Neuronal stem cell (in vitro differentiated cells): ENCODE results near the gene POU2AF1.

ENCODE experiments used
- DNase-seq: peaks from one replicate; pipeline ENCODE4 v3.0.0-alpha.2; 2013; ENCODE audit warnings: low spot score
- H2AFZ ChIP-seq: one replicate; pipeline ENCODE4 v1.6.1; 2013; ENCODE audit warnings: mild to moderate bottlenecking, low read length, inconsistent platforms
- H2AK5ac ChIP-seq: 2 replicates; pipeline ENCODE4 v1.6.1; 2013; ENCODE audit warnings: low read depth, mild to moderate bottlenecking, inconsistent platforms, low read length, moderate library complexity, mixed read lengths
- H2BK120ac ChIP-seq: 2 replicates; pipeline ENCODE4 v1.6.1; 2013; ENCODE audit warnings: low read depth, mild to moderate bottlenecking, inconsistent platforms, low read length, moderate library complexity, mixed read lengths
- H2BK12ac ChIP-seq: one replicate; pipeline ENCODE4 v1.6.1; 2013; ENCODE audit warnings: low read length, inconsistent platforms
- H2BK15ac ChIP-seq: 2 replicates; pipeline ENCODE4 v1.6.1; 2013; ENCODE audit warnings: mild to moderate bottlenecking, low read length, inconsistent platforms, mixed read lengths
- H2BK5ac ChIP-seq: one replicate; pipeline ENCODE4 v1.6.1; 2013; ENCODE audit warnings: inconsistent platforms, mild to moderate bottlenecking, low read length, moderate library complexity
- H3K14ac ChIP-seq: one replicate; pipeline ENCODE4 v1.6.1; 2013; ENCODE audit warnings: low read length, inconsistent platforms
- H3K18ac ChIP-seq: 2 replicates; pipeline ENCODE4 v1.6.1; 2013; ENCODE audit warnings: low read length, inconsistent platforms
- H3K23ac ChIP-seq: 2 replicates; pipeline ENCODE4 v1.6.1; 2013; ENCODE audit warnings: low read depth, mild to moderate bottlenecking, mixed read lengths, low read length, inconsistent platforms; ENCODE audit not compliant: poor library complexity
- H3K27ac ChIP-seq: replicated peaks from 3 replicates; pipeline ENCODE4 v1.5.1; 2013; ENCODE audit warnings: low read length, inconsistent platforms
- H3K27me3 ChIP-seq, 3 experiments: 2 replicates each; pipeline ENCODE4 v1.6.1; 2013; ENCODE audit warnings: low read length in 3 of 3, mild to moderate bottlenecking in 2 of 3, inconsistent platforms in 1 of 3, low read depth in 1 of 3, mixed read lengths in 1 of 3, moderate library complexity in 1 of 3; ENCODE audit not compliant: control insufficient read depth in 3 of 3, insufficient read depth in 3 of 3
- H3K36me3 ChIP-seq, 2 donors: replicated peaks in 1 of 2; 2 replicates each; pipeline ENCODE4 v1.6.1; 2013; ENCODE audit warnings: low read length in 2 of 2; ENCODE audit not compliant: control insufficient read depth in 2 of 2, insufficient read depth in 2 of 2
- H3K4ac ChIP-seq: 2 replicates; pipeline ENCODE4 v1.6.1; 2013; ENCODE audit warnings: inconsistent platforms, mild to moderate bottlenecking, low read length, moderate library complexity
- H3K4me1 ChIP-seq, 2 donors: 1 replicate in 1 of 2; 2 replicates in 1 of 2; pipeline ENCODE4 v1.6.1; 2013; ENCODE audit warnings: low read length in 2 of 2, low read depth in 1 of 2; ENCODE audit not compliant: control insufficient read depth in 2 of 2, insufficient read depth in 1 of 2
- H3K4me2 ChIP-seq: one replicate; pipeline ENCODE4 v1.6.1; 2013; ENCODE audit warnings: mild to moderate bottlenecking, low read length, inconsistent platforms; ENCODE audit not compliant: insufficient read depth, poor library complexity, severe bottlenecking
- H3K4me3 ChIP-seq, 2 donors: 2 replicates each; pipeline ENCODE4 v1.5.1; 2013; ENCODE audit warnings: low read length in 2 of 2, mild to moderate bottlenecking in 2 of 2, inconsistent platforms in 1 of 2, moderate library complexity in 1 of 2
- H3K79me1 ChIP-seq: one replicate; pipeline ENCODE4 v1.6.1; 2013; ENCODE audit warnings: low read depth, mild to moderate bottlenecking, inconsistent platforms, low read length, moderate library complexity
- H3K9ac ChIP-seq: one replicate; pipeline ENCODE4 v1.6.1; 2013; ENCODE audit warnings: mild to moderate bottlenecking, low read depth, low read length, inconsistent platforms; ENCODE audit not compliant: poor library complexity
- H3K9me3 ChIP-seq, 2 donors: replicated peaks in 1 of 2; 2 replicates each; pipeline versions ENCODE3 to v1.6.1; 2013; ENCODE audit warnings: low read length in 2 of 2, mild to moderate bottlenecking in 2 of 2, inconsistent platforms in 1 of 2, low read depth in 1 of 2, mixed read lengths in 1 of 2, moderate library complexity in 1 of 2; ENCODE audit not compliant: control insufficient read depth in 2 of 2, insufficient read depth in 1 of 2
- H4K8ac ChIP-seq: one replicate; pipeline ENCODE4 v1.6.1; 2013; ENCODE audit warnings: low read depth, mild to moderate bottlenecking, inconsistent platforms, low read length, moderate library complexity
- H4K91ac ChIP-seq: one replicate; pipeline ENCODE4 v1.6.1; 2013; ENCODE audit warnings: low read length, low read depth, mild to moderate bottlenecking, inconsistent platforms; ENCODE audit not compliant: poor library complexity
- WGBS, 2 donors: extraction: QIAGEN DNeasy Blood & Tissue Kit; methylation state at CpG; one replicate each; pipeline ENCODE4 v1.1.7; 2013; ENCODE audit warnings: missing lambda C conversion rate in 2 of 2, mixed read lengths in 1 of 2; ENCODE audit not compliant: insufficient read length in 2 of 2, insufficient replicate concordance in 1 of 2; ENCODE audit errors: extremely low coverage in 2 of 2; 5-methylcytosine and 5-hydroxymethylcytosine counted together

Gene POU2AF1

DNA sequence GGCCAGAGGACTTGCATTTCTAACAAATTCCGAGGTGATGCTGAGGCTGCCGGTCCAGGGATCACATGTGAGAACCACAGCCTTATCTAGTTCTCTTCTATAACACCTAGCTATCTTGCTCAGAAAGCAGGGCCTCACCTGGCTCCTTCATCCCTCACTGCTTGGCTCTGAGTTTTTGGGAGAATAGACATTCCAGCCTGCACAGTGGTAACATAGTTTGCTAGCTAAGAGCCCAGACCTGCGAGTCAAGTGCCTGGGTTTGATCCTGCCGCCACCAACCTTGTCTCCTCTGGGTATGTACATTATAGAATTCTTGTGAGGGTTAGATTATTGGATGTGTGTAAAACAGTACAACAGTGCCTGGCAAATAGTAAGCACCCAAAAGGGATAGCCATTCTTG, 13.5 kb upstream of the POU2AF1 start:
- Histone ChIP-seq H3K36me3 (no peaks in the 10 kb centered on the region), H3K18ac (no peak overlapping the region), H3K9ac (no peak overlapping the region), H2BK120ac (no peak overlapping the region), H4K8ac (no peak overlapping the region), H3K4ac (no peak overlapping the region), H3K4me2 (no peak overlapping the region), H2BK12ac (no peak overlapping the region), H3K4me3 (no peak overlapping the region), H3K9me3 (no peaks in the 10 kb centered on the region), H3K14ac (no peak overlapping the region), H3K4me1 (peaks cover 0 to 9% of the 10 kb centered on the region in 2 donors), H3K27me3 (peaks cover 0 to 3% (median 0%) of the 10 kb centered on the region in 3 experiments), H2BK15ac (no peak overlapping the region), H2BK5ac (no peak overlapping the region), H4K91ac (no peak overlapping the region), H3K27ac (no peak overlapping the region), H3K23ac (no peak overlapping the region), H3K79me1 (no peaks in the 10 kb centered on the region), H2AK5ac (no peak overlapping the region), H2AFZ (no peak overlapping the region)
- no CpG with 5 or more reads among the region's 4 CpGs for WGBS, 2 donors
- no peak for DNase-seq

DNA sequence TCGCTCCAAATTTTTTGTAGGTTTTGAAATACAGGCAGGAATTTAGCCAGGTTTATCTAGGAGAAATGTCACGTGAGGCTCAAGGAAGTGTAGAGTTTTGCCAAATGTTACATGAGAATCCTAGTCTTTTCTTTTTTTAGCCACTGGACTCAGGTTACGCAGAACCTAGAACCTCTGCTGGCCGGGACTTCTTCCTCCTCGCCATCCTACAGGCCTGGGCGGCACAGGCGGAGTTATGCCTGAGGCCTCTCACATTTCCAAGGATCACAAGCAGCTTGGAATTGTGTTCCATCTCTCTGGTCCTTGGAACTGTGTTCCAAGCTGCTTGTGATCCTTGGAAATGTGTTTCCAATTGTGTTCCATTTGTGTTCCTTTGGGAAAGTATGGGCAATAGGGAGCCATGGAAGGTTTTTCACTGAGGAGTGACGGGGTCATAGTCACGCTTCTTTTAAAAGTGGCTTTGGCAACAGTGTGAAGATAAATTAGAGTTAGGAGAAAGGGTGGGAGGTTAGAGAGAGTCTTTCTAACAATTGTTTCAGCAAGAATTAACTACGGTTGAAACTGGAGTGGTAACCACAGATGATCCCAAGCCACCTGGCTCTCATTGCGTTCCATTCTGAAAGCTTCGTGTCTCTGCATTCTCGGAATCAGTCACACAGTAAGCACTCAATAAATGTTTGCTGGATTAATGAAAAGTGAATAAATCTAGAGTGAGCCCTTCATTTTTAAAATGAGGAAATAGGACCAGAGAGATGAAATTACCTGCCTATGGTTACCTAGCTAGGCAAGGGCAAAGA, 12.5 kb upstream of the POU2AF1 start:
- no peak for DNase-seq
- H3K18ac ChIP-seq, result no peak overlapping the region
- H3K14ac ChIP-seq, result no peak overlapping the region
- no peak overlapping the region for H2AFZ ChIP-seq
- peaks cover 0 to 3% (median 0%) of the 10 kb centered on the region in 3 experiments for H3K27me3 ChIP-seq
- no peak overlapping the region for H3K4me3 ChIP-seq
- H3K79me1 ChIP-seq, result no peaks in the 10 kb centered on the region
- no CpG with 5 or more reads among the region's 13 CpGs for WGBS, 2 donors
- H3K23ac ChIP-seq, result no peak overlapping the region
- no peaks in the 10 kb centered on the region for H3K36me3 ChIP-seq
- no peak overlapping the region for H2BK12ac ChIP-seq
- H4K8ac ChIP-seq, result no peak overlapping the region
- H2AK5ac ChIP-seq, result no peak overlapping the region
- H3K9ac ChIP-seq, result no peak overlapping the region
- no peak overlapping the region for H3K27ac ChIP-seq
- H4K91ac ChIP-seq, result no peak overlapping the region
- no peak overlapping the region for H3K4ac ChIP-seq
- no peak overlapping the region for H2BK5ac ChIP-seq
- H2BK120ac ChIP-seq, result no peak overlapping the region
- H2BK15ac ChIP-seq, result no peak overlapping the region
- peaks cover 0 to 9% of the 10 kb centered on the region in 2 donors for H3K4me1 ChIP-seq
- H3K4me2 ChIP-seq, result no peak overlapping the region
- H3K9me3 ChIP-seq, result no peaks in the 10 kb centered on the region

DNA sequence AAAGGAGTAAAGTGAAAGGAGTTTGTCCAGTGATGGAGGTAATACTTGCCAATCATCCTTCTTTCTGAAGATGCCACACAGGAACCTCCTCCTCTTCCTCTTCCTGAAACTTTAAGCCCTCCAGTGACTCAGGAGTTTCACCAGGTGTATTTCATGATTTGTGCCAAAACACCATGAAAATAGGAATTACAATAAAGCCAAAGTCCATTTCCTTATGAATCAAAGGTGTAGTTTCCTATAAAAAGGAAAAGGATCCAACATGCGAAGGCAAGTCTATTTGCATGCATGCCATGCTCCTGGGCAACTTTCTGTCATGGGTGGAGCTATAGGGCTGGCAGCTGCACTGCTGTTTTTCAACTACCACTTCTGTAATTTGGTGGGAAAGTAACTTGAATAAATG, 9.8 kb upstream of the POU2AF1 start:
- Histone ChIP-seq H3K4me2 (no peak overlapping the region), H2AFZ (no peak overlapping the region), H3K4me1 (peaks cover 0 to 4% of the 10 kb centered on the region in 2 donors), H3K4ac (no peak overlapping the region), H3K36me3 (no peaks in the 10 kb centered on the region), H3K14ac (no peak overlapping the region), H3K18ac (no peak overlapping the region), H4K8ac (no peak overlapping the region), H2BK120ac (no peak overlapping the region), H3K9ac (no peak overlapping the region), H3K4me3 (no peak overlapping the region), H2AK5ac (no peak overlapping the region), H3K9me3 (no peaks in the 10 kb centered on the region), H3K27me3 (no peaks in the 10 kb centered on the region), H2BK12ac (no peak overlapping the region), H3K79me1 (no peaks in the 10 kb centered on the region), H3K23ac (no peak overlapping the region), H2BK15ac (no peak overlapping the region), H4K91ac (no peak overlapping the region), H3K27ac (no peak overlapping the region), H2BK5ac (no peak overlapping the region)
- no CpG with 5 or more reads among the region's 1 CpG for WGBS, 2 donors
- DNase-seq, result no peak

DNA sequence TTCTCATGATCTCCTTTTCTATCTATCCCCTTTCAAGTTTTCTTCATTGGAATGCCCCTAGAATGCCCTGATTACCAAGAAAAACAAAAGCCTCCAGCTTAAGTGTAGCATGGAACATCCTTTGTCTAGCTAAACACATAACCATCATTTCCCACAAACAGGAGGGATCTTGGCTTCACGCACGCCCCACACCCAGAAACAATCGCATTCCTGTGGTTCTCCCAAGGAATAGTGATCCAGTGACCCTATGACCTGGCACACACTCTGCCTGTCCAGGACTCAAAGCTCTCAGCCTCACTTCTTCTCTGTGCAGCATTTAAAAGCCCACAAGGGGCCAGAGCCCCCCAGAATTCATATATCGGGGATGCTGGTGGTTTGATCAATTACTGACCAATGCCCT, 9.3 kb upstream of the POU2AF1 start:
- no peak overlapping the region for H2AK5ac ChIP-seq
- no peaks in the 10 kb centered on the region for H3K27me3 ChIP-seq
- H3K4me1 ChIP-seq, result peaks cover 0 to 4% of the 10 kb centered on the region in 2 donors
- H4K91ac ChIP-seq, result no peak overlapping the region
- no CpG with 5 or more reads among the region's 4 CpGs for WGBS, 2 donors
- no peak overlapping the region for H3K9ac ChIP-seq
- H3K4me2 ChIP-seq, result no peak overlapping the region
- H3K36me3 ChIP-seq, result no peaks in the 10 kb centered on the region
- no peak for DNase-seq
- H2BK120ac ChIP-seq, result no peak overlapping the region
- H2BK15ac ChIP-seq, result no peak overlapping the region
- no peak overlapping the region for H2BK5ac ChIP-seq
- no peak overlapping the region for H3K23ac ChIP-seq
- H3K27ac ChIP-seq, result no peak overlapping the region
- no peaks in the 10 kb centered on the region for H3K79me1 ChIP-seq
- H3K4ac ChIP-seq, result no peak overlapping the region
- no peak overlapping the region for H2AFZ ChIP-seq
- no peak overlapping the region for H3K14ac ChIP-seq
- no peak overlapping the region for H3K18ac ChIP-seq
- no peak overlapping the region for H2BK12ac ChIP-seq
- no peaks in the 10 kb centered on the region for H3K9me3 ChIP-seq
- H3K4me3 ChIP-seq, result no peak overlapping the region
- no peak overlapping the region for H4K8ac ChIP-seq
